Smooth muscle cell of bladder (primary cell): Measurements from ENCODE around the gene KLHDC1. TPM values are rescaled to one million over a fixed set of nuclear protein-coding genes. Genes with fewer than 3 reads are reported as not detected.

ENCODE experiments used
- total RNA-seq: library from RNA; depleted of rRNA; stranded (reverse); fragments of >200 nt; gene quantifications from 2 replicates; pipeline ENCODE4 v1.2.3, GENCODE V29; 2014

Gene KLHDC1, protein sequence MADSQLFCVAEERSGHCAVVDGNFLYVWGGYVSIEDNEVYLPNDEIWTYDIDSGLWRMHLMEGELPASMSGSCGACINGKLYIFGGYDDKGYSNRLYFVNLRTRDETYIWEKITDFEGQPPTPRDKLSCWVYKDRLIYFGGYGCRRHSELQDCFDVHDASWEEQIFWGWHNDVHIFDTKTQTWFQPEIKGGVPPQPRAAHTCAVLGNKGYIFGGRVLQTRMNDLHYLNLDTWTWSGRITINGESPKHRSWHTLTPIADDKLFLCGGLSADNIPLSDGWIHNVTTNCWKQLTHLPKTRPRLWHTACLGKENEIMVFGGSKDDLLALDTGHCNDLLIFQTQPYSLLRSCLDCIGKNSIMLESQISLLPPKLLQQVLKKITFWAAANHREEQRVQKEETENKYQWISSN
- 3.4 and 4.0 TPM in 2 replicates for total RNA-seq

DNA sequence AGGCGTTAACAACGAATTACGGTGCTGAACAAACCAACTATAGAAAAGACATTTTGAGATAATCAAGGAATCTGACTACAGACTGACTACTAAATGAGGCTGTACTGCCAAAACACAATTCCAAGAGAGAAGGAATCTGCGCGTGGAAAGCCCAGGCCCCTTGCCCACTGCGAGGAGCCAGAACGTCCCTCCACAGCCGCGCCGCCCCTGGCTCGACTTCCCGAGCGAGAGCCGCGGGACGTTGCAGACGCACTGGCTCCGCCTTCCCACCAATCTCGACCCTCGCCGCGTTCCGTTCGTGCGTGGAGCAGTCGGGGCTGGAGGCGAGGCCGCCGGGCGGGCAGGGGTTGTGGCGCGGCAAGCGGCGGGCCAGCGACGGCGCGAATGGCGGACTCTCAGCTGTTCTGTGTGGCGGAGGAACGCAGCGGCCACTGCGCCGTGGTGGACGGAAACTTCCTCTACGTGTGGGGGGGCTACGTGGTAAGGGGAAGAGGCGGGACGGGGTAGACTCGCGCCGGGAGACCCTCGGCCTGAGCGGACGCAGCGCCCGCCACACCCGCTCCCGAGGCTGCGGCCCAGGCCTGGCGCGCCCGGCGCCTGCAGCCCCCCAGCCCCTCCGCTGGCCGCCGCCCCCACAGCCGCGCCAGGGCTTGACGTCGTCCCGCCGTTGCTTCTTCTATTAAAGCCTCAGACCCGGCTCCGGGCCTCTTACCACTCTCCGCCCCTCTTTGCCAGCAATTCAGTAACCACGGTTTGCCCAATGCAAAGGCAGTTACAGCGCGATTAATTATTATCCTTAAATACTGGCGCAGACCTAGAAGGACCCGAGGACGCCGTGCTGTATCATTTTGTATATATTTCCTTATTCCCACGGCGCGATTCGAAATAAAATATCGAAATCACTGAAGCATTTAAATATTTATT, at the start of gene KLHDC1:
KLHDC1 (plus strand) TSS at position 310 of the 924 bp plus-strand sequence; CDS start at position 385, 75 bp downstream.

DNA sequence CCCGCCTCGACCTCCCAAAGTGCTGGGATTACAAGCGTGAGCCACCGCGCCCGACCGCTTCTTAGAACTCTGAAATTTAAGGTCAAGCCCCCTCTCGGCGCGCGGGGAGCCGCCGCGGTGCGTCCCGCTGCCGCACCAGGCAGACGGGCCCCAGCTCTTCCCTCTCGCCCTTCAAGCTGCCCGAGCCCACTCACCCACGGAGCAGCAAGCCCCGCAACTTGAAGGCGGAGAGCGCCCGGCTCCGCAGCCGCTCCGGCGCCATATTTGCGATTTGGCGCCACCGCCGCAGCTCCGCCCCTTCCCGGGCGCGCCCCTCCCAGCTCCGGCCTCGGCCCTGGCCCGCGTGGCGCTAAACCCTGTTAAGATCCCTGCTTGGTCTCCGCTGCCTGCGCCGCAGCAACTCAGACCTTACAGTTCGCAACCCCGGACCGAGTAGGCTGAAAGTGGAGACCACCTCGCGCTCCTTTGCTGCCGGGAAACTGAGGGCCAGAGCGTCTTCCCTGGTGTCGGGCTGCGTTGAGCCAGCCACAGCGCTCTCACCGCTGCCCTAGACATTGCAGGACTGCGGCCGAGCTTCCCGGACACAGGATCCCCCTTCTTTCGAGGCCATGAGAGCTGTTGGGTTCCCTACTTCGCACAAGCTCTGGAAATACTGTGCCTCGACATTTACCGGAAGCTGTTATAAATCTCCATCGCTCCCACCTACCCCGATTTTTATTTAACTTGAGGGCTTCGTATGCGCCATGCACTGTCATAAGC, 4.8 kb upstream of the KLHDC1 start, which contains the start of gene POLE2:
POLE2 (minus strand) TSS at position 273 of the 759 bp plus-strand sequence; CDS start at position 262, 11 bp downstream.

DNA sequence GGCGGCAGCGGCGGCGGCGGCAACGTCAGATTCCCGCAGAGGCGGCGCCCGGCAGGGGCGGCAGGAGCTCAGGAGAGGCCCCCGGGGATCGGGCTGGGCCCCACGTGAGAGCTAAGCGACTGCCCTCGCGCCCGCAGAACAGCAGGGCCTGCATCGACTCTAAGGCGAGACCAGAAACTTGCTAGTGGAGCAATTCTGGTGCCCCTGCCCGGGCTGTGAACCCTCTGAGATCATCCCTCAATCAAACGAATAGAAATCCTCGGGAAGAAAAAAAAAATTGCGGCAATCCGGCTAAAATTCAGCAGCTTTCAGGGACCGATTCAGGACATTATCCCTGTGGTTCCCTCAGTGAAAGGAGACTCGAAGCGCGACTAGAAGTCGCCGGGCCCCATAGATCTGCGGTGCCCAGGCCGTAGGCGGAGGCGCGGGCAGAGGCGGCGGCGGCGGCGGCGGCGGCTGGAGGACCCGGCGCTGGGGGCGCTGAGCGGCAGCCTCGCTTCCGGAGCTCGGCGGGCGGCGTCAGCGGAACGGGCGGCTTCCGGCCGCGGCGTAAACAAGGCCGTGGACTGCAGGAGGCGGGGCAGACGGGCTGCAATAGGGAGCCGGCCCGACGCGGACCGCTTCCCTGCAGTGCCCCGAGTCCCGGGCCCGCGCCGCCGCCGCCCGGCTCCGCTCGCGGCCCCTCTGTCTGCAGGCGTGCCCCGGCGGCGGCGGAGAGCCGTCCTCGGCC, 74.8 kb downstream of the KLHDC1 start, which contains the start of gene KLHDC2:
KLHDC2 (plus strand) TSS at position 583 of the 730 bp plus-strand sequence. CDS start 316 bp downstream, outside the sequence.

Other genes with a start within 250 kb of the KLHDC1 start
- gene RPS29, start 106.7 kb upstream of the KLHDC1 start, total RNA-seq: 1,753 and 2,443 TPM in 2 replicates
- gene LRR1, start 94.2 kb upstream of the KLHDC1 start, total RNA-seq: 9.1 and 10.0 TPM in 2 replicates
- 441 and 446 TPM in 2 replicates for gene RPL36AL, start 72.5 kb upstream of the KLHDC1 start, total RNA-seq
- 76.2 and 79.8 TPM in 2 replicates for gene MGAT2, start 72.3 kb upstream of the KLHDC1 start, total RNA-seq
- gene DNAAF2, start 57.9 kb upstream of the KLHDC1 start, total RNA-seq: 6.3 and 7.3 TPM in 2 replicates
- 2.4 TPM in 2 replicates for gene POLE2, start 4.9 kb upstream of the KLHDC1 start, total RNA-seq
- gene KLHDC2, start 75.0 kb downstream of the KLHDC1 start, total RNA-seq: 93.2 and 106 TPM in 2 replicates
- 57.0 and 67.0 TPM in 2 replicates for gene NEMF, start 159.7 kb downstream of the KLHDC1 start, total RNA-seq
- gene ARF6, start 200.0 kb downstream of the KLHDC1 start, total RNA-seq: 43.7 and 56.7 TPM in 2 replicates